Activated CD4-positive, alpha-beta T cell treated with anti-CD3 and anti-CD28 coated beads, Interleukin-2, amount 50 U/mL, for 1 hour (primary cell): ENCODE data around the gene SETBP1.

Experiments
- DNase-seq: peaks from one replicate; pipeline ENCODE4 v3.0.0-alpha.2; 2020

SETBP1 gene

DNA sequence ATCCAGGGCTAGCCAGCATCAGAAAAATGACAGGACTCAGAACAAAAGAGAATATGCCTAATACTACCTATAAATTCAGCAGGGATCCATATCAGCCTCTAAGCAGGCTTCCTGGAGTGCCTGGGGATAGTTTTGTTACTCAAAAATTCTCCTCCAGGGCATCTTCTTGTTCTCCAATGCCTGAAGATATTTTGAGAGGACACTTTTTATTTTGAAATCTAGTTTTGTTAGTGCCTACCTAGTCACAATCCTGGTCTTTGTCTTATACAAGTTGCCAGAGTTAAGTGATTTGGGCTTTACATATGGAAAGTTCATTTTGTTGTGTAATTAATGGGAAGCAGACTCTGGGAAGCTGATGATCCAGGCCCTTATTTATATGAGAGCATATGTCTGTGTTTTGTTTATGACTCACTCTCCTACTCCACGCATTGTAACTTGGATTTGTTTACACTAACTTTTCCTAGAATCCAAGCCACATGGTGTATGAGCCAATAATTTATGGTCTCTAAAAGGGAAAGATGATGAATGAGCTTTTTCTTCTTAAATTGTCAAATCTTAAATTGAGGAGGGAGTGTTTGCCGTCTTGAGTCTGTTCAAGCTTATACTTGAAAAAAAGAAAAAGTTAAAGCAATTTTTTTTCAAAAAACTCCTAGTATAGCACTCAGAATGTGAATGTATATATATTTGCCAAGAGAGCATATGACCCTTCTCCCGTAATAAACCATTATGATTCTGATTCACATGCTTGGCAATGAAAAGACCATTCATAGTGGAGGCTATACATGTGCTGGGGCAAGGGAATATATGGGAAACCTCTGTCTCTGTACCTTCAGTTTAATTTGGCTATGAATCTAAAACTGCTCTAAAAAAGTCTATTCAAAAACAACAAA is 370.3 kb downstream of the SETBP1 start:
- DNase-seq, result no peak

DNA sequence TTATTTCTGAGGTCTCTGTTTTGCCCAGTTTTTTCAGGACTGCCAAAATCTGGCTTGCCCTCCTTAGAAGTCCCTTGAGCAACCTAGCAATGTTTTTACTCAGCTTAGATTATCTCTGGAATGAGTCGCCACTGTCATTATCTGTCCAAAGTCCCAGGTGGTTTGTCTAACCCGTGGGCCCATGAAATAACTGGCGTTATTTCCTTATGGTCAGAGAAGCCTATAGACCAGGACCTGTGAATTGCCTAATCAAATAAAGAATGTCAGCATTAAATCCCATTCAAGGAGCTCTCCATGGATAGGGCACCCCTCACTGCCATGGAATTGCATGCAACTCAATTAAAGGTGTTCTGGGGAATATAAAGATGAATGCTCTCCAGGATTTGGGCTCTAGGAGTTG is 373.9 kb downstream of the SETBP1 start:
- no peak for DNase-seq

DNA sequence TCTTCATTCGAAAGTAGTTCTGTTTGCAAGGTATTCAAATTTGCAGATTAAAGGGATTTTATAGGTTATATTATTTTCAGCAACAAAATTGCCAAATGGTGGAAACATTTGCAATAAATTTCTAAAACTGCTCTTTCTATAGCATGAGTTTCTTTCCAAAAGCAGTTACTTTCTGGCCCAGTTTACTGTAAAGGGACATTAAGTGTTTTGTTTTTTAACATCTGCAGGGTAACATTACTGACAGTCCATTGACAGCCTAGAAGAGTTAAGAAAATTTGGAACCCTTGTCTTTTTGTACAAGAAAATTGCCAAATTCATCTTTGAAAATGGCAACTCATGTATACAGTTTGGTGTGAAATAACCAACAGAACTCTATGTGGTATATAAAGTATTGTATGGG is 375.1 kb downstream of the SETBP1 start:
- no peak for DNase-seq

DNA sequence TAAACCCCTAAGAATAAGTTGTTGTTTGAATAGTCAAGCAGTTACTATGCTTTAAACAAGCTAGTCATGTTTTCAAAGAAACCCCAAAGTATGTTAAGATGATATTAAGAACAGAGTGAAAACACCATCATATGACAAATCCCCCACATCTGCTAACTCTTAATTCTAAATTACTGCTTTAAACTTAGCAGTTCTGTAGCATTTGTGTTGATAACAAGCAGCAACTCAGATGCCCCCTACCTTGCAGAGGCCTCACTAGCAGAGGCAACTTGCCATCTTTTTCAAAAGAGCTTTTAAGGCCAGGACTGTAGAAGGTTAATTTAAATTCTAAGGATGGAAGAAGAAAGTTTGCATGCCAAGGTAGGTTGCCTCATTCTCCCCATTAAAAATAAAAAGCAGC is 376.2 kb downstream of the SETBP1 start:
- DNase-seq, result no peak

DNA sequence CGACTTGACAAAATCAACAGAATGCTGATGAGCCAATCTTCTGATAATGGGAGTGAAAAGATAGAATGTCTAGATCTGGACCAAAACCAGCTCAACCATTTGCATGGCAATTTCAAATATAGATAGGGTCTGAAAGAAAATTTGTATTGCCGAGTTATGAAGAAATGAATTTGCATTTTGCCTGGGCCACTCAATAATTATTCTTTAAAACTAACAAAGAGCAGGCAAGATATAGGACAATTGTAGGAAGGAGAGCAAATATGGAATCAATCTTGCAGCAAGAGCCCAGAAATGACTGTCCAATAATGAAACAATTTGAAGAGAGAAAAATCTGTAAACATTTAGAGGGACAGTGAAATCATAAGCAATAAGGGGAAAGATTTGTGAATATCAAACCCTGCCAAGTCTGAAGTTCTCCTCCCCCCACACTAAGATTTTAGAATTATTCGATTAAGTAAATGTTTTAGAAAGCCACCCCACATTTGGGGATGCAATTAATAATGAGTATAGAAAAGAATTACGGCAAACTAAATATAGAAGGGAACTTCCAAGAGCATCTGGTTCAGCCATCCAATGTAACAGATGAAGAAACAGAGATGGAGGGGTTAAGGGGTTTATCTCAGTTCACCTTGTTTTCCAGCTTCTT is 377.4 kb downstream of the SETBP1 start:
- DNase-seq, result no peak

DNA sequence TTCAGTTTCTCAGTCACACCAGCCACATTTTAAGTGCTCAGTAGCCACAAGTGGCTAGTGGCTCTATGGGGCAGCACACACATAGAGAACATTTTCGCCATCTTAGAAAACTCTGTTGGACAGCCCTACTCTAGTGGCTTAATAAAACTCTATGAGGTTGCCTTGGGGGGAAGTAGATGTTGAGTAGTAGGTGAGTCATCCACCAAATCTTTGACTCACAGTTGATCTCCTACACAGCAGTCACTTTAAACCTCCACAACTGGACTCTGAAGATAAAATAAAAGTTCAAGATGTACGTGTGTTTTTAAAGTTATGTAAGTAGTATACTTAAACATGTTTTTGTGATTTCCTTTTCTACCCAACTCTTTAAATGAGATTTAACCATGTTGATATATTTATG is 379.0 kb downstream of the SETBP1 start:
- DNase-seq, result no peak

DNA sequence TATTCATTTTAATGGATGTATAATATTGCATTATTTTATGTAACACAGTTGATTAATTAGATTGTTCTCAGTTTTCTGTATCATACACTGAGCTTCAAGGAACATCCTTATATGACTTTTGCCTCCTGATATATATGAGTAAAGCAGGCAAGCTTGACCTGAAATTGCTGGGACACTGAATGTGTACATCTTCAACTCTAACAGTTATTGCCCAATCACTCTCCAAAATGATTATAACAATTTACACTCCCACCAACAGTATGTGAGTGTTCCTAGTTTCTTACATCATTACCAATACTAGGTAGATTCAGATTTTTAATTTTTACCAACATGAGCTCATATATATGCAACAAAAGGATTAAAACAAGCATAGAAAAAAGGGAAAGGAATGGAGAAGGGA is 379.4 kb downstream of the SETBP1 start:
- DNase-seq, result no peak

DNA sequence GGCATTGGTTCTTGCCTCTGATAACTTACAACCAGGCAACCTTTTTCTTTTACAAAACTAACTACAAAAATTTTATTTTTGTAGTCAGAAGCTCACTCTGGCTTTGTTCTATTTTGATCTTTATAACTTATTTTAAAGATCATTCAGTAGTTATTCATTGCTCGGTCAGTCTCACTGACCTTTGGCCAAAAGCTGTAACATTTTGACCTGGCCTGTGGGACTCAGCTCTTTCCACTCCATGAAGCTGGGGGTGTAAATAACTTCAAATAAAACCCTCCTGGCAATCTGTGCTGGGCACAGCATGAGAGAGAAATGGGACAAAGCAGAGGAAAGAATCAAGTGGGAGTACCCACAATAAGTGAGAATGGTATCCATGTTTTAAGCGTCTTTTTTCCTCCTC is 380.7 kb downstream of the SETBP1 start:
- no peak for DNase-seq

DNA sequence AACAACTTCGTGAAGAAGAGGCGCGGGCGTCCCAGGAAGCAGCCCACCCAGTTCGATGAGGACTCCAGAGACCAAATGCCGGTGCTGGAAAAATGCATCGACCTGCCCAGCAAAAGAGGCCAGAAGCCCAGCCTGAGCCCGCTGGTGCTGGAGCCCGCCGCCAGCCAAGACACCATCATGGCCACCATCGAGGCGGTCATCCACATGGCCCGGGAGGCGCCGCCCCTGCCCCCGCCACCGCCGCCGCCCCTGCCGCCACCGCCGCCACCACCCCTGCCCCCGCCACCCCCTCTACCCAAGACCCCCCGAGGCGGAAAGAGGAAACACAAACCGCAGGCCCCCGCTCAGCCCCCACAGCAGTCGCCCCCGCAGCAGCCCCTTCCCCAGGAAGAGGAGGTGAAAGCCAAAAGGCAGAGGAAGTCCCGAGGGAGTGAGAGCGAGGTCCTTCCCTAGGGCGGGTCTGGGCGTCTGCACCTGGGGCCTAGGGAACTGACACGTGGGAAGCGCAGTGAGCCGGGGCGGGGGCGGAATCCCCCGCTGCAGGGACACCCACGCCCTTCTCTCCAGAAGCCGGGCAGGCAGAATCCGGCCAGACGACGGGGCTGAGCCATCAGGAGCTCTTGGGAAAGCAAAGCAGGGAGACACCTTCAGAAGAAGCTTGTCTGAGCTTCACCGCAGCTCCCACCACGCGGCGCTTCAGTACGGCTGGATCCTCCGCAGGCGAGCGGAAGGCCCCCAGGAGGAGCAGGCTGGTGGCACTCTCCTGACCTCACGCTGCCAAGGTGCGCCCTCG is 382.8 kb downstream of the SETBP1 start:
- no peak for DNase-seq

DNA sequence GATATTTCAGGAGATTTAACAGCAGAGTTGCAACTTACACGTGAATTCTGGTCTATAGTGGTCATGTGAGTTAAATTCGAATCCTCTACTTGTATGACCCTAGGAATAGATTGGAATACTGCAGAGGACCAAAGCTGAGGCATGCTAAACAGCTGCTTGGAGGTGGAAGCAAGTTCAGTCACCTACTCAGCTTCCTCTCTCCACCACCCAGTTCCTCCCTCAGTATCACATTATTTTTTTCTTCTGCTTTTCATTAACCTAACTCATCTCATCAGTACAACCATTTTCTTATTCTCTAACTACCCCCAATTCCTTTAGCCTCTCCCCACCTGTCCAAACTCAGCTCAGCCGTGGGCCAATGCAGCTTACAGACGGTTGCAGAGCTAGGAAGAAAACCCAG is 385.5 kb downstream of the SETBP1 start:
- DNase-seq, result no peak

DNA sequence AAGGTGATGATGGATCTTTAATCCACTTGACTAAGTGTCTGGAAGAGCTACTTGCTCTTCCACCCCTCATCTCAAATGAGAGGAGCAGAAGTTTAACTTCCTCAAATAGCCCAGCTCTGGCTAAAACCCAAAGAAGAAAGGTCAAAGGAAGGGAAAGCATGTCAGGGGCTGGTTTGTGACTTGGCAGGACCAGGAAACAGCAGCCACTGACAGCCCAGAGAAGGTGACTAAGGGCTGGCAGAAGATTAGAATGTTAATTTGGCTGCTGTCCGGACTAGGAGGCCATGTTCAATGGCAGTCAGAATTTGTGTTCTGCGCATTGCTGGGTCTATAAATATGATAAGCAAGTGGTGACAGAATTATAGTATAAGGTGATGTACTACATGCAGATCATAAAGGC is 386.2 kb downstream of the SETBP1 start:
- no peak for DNase-seq

DNA sequence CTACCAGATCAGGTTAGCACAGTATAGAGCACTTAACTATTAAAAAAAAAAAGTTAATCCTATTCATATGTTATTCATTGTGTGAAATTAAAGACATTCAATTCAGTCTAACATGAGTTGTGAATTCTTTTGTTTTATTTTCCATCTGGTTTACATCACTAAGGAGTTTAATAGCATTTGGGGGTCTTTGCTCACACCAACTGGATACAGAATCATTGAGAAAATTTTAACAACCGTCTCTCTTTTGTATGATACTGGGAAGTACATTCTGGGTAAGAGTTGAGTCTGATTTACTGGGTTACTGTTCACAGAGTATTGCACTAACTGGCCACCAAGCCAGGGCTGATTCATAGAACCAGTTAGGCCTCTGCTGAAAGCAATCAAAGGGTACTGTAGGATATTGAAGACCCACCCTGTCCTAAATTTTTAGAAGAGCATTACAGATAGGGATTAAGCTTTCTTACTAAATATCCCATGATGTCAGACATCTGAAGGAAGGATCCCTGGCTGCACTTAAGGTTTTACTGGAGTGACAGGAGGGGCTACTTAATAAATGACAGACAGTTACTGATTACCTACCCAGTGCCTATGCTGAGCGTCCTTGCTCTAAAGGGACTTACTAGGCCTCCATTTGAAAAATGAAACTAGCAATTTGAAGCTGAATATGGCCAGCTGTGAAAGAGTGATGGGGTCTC is 387.9 kb downstream of the SETBP1 start:
- DNase-seq, result no peak

DNA sequence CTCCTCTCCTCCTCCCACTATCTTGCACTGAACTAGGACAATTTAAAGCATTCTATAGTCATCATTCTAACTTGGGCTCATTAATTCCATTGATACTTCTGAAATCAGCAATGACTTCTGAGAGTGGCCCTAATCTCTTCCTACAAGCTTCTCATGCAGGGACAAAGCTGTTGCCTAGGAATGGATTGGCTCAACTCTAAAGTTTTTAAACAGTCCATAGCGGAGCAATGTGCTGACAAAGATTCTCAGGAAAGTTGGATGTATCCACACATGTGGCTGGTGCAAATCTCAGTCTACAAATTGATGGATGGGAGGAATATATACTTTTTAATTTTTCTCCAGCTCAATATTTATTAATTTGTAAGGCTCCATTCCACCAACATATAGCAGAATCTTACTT is 388.9 kb downstream of the SETBP1 start:
- DNase-seq, result no peak

DNA sequence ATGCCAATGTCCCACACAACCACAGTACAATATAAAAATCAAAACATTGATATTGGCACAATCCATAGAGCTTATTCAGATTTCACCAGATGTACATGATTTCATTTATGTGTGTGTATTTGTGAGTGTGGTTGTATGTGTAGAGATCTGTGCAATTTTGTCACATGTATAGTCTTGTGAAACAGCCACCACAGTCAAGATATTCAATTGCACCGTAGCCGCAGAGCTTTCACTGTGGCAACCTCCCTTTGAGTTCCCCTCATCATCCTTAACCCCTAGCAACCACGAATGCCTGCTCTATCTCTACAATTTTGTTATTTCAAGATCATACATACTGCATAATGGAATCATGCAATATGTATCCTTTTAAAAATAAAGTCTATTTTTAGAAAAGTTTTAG is 391.3 kb downstream of the SETBP1 start:
- DNase-seq, result no peak

DNA sequence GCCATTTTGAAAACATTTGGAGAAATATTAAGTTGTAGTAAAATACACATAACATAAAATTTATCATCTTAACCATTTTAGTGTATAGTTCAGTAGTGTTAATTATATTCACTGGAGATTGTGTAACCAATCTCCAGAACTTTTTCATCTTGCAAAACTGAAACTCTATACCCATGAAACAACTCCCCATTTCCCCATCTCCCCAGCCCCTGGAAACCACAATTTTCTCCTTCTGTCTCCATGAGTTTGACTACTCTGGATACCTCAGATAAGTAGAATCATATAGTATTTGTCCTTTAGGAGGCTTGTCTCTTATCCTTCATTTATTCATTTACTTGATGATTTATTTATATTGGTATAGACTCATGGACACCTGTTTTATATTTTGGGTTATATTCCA is 392.9 kb downstream of the SETBP1 start:
- no peak for DNase-seq

DNA sequence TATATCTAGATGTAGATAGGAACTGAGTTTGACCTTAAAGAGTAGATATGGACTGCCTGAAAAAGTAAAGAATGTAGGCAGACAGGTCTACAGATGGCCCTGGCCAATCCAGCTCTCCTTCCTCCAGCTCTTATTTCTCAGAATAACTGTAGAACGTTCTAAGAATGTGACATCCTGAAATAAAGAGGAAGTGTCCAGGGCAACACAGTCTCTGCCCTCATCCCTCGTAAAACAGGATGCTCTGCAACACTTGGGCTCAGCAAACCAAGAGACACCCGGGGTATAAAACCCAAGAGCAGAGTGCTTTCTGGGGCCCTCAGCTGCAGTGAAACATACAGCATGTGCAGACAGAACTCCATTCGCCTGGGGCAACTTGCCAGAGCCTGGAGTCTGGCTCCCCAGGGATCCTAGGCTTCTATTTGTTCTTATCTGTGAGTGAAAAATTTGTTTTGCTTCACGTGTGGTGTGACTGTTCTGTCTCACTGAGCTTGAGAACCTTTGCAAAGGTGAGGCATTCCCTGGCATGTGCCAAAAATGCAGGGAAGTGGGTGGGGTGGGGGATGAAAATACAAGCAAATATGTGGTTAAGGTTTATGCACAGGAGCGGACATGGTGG is 401.0 kb downstream of the SETBP1 start:
- no peak for DNase-seq

DNA sequence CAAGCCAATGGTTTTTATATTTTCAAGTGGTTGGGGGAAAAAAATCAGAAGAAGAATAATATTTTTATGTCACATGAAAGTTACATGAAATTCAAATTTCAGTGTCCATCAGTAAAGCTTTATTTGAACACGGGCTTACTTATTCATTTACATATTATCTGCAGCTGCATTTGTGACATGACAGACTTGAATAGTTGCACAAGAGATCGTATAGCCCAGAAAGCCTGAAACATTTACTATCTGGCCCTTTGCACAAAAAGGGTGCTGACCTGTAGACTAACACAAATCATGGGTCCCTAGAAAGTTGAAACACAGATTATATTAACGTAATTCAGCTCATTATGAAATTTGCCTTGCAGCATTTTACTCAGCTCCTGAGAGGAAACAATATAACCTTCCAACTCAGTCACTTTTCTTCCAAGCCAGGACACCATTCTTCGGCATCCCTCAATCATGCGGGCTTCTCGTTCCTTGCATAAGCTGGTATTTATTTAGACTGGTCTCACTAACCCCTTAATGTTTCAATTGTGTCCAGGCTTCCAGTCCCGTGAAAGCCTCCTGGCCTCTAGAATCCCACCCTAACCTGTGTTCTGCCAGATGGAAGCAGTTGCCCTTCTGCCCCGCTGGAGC is 402.7 kb downstream of the SETBP1 start:
- DNase-seq, result no peak

DNA sequence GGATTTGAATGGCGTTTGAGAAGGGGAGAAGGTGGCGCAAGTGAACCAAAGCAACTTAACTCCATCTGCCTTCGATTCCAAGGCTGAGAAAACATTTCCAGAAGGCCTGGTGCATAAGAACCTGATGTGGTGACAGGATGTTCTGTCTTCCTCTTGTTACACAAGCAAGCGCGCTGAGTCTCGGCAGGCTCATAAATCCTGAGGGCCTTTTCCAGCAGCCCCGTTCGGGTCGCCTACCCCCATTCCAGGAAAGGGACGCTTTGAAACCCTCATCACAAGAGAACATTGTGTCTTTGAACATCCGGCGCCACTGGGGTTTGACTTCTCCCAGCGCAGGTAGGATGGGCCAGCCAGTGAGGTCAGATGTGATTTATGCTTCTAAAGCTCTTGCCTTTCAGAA is 403.5 kb downstream of the SETBP1 start:
- no peak for DNase-seq

DNA sequence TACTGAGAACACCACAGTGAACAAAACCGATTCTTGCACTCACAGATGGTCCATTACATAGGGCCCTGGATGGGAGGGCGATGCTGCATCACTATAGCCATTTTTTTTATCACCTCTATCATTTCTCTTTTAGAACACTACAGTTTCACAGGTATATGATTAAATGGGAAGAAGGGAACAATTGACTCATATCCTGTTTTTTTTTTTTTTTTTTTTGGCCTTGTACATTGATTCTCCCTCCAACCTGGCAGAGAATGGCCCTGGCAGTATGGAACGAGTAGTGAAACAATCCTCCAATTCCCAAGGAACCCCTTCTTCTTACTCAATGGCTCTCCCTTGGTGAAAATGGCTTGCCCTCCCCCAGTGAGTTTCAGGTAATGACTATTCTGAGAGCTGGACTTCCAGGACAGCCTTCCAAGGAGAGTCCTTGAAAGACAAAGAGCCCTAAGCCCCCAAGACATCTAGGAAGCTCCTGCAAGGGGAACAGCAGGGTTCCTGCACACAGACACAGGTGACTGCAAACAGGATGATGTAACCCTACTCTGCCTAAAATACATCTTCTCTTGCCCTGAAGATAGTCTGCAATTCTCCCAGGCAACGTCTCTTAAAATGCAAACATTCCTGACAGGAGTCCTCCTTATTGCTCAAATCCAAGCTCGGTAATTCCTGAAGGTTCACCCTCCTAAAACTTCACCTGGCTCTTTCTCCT is 405.4 kb downstream of the SETBP1 start:
- no peak for DNase-seq

DNA sequence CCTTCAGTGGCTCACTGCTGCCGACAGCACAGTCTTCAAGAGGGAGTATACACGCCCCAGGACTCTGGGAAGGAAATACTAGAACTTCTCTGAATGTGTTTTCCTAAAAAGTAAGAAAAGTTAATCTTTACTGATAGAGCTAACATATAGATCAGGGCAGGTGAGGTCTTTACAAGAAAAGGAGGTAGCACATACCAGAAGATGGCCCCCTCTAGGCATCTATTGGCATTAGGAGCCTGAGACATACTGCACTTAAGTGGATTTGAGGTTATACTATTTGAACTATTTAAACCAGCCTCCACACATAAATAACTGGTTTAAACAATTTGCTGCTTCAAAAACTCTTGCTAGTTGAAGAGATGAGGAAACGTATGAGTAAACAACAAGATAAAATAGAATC is 406.1 kb downstream of the SETBP1 start:
- no peak for DNase-seq

DNA sequence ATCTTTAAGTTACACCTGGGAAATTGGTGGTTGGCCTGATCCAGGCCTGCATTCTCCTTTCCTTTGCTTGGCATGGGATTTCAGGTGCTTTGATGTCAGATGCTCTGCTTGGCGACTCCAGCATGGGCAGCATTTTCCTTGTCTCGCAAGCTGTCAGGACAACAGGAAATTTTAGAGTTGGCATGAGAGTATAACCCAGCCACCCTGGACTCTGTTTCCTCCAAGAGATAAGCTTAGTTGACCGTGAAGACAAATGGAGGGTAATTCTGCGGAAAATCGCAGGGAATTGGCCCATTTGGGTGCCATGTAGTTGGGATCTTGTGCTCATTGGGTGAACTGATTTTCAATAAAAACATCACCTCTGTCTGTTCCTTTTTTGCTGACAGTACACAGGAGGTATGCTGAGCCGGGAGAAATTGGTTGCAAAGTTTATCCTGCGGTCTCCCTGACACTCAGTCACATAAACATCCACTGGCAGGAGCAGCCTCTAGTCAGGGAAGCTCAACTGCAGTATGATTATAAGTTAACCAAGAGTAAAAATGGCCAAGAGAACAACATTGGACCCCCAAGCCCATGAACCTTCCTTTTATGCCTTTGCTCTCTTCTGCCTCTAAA is 409.9 kb downstream of the SETBP1 start:
- DNase-seq, result no peak
